Caki2 (cell line): Measurements from ENCODE around the gene OCEL1. TPM values are rescaled to one million over a fixed set of nuclear protein-coding genes. Genes with fewer than 3 reads are reported as not detected.

ENCODE experiments used
- DNase-seq: peaks from one replicate; pipeline ENCODE4 v3.0.0-alpha.2; 2015; ENCODE audit warnings: low read depth
- in situ Hi-C: cut with HindIII; loops from 2 replicates; pipeline ENCODE4 v1.10.0; 2016; ENCODE audit warnings: low sequenced_read_pairs, low pct_unique_long_range_greater_than_20kb, mixed read lengths
- total RNA-seq: library from RNA; depleted of rRNA; stranded (reverse); fragments of >200 nt; shearing (Covaris generic); gene quantifications from 2 replicates; pipeline ENCODE4 v1.2.3, GENCODE V29; 2014; ENCODE audit warnings: low replicate concordance

The OCEL1 gene
- total RNA-seq, 1 experiment from 2014 or later: 26.0 TPM

- in situ Hi-C loops: no loop called here
- DNase-seq: no peak
Measured at GRCh38 chr19:17206736-17207581, 19.1 kb upstream of the OCEL1 start.

DNA sequence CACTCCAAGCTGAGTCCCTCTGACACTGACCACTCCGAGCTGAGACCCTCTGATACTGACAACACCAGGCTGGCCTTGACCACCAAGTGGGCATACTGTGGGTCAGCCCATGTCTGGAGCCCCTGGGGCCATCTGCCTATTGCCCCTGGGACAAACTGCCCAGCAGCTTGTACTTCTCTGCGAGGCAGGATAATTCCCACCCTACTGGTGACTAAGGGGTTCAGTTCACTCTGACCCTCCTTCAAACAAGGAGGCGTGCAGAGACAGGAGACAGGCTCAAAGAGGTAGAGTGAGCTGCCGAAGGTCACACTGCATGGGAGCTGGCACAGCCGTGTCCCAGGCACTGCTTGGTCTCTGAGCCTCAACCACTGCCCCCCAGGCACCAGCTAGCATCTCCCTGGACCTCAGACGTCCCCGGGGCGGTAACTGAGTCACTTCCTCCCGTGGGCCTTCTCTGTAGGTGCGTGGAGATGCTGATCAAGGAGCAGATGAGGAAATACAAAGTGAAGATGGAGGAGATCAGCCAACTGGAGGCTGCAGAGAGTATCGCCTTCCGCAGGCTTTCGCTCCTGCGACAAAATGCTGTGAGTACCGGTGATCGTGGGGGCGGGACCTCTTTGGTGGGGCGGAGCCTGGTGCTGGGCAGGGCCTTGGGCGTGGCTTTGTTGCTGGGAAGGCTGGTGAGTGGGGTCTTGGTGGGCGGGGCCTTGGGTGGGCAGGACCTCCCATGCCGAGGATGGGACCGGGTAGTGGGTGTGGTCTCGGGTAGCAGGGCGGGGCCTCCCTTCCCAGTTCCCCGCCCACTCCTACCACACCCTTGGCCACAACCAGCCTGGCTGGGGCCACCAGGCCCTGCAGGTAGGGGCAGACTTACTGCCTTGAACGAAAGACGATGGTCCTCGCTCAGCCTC, 16.6 kb upstream of the OCEL1 start:
- in situ Hi-C loops: no loop called here

GRCh38 chr19:17210296-17210695, 15.7 kb upstream of the OCEL1 start:
- in situ Hi-C loops: no loop called here
- DNase-seq: no peak

More for the DNA sequence above, 16.6 kb upstream of the OCEL1 start:
- peak; percentile 71 for DNase-seq

- in situ Hi-C loops: no loop called here
- no peak for DNase-seq
Measured at GRCh38 chr19:17211547-17212446, 14.2 kb upstream of the OCEL1 start.

DNA sequence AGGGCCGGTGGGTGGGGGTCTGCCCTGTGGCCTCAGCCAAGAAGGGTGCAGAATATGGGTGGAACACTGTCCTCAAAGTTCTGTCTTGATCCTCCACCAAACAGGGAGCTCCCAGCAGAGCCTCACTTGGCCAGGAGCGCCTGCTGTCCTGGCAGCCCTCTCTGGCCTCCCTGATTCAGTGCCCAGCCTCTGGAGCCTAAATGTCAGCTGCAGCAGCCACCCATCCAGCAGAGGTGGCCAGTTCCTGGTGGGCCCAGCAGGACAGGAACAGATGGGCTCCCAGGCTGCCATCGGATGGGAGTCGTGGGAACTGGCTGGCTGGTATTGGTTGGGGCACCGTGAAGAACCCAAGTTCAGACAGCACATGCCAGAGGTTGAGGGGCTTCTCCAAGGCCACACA, 12.7 kb upstream of the OCEL1 start:
- no peak for DNase-seq
- in situ Hi-C loops: no loop called here

DNA sequence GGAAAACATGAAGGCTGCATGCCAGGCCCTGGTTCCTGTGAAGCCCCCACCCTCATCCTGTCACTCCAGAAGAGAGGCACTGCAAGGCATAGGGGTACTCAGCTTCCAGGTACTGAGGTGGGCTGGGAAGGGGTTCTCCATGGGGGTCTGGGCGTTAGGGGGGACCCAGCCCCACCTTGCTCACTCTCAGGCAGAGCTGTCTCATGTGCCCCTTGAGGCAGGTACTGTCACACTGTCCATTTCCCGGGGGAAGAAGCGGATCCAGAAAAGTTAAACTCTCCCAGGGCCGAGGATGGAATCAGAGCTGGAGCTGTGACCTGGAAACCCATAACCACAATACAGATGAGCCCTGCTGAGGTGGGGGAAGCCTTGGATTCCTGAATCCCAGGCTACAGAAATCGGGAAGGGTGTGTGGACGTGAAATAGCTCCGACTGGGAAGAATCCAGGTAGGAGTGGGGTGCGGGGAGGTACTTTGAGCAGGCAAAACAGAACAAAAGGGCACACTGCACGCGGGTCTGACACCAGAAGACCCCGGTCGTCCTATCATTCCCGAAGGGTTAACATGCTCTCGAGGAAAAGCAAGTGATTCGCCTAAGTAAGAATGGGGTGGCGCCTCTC, 11.4 kb upstream of the OCEL1 start:
- DNase-seq: no peak
- in situ Hi-C loops: no loop called here

DNA sequence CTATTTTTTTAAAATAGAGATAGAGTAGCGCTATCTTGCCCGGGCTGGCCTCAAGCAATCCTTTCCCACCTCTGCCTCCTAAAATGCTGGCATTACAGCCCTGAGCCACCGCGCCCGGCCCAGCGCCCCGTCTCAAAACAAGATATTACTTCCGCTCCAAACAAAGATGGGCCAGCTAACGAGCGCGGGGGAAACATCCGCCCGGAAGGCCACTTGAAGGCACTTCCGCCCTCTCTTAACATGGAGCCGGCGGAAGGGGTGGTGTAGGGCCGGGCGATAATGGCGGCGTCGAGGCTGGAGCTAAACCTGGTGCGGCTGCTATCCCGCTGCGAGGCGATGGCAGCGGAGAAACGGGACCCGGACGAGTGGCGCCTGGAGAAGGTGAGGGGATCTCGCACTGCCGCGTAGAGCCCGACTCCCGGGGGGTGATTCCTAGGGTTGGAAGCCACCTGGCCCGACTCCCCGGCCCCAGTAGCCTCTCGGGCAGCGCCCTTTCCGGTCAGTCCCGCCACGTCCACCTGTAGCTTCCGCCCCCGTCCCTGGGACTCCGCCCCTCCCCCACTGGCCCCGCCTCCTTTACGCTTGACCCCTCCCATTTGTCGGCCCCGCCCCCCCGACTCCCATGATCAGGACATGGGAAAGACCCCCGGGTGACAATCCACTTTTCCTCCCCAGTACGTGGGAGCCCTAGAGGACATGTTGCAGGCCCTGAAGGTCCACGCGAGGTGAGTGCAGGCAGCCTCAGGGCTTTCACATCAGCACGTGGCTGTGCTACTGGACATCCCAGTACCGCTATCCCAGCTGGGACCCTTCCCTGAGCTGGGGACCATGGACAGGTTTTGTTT, 10.7 kb upstream of the OCEL1 start, which contains the start of gene USE1:
Gene USE1, plus strand, starts transcription at position 231 of the 845 bp plus-strand sequence. Its CDS starts 49 bp downstream, at position 280.
- DNase-seq: peak; percentile 96
- in situ Hi-C loops: no loop called here

DNA sequence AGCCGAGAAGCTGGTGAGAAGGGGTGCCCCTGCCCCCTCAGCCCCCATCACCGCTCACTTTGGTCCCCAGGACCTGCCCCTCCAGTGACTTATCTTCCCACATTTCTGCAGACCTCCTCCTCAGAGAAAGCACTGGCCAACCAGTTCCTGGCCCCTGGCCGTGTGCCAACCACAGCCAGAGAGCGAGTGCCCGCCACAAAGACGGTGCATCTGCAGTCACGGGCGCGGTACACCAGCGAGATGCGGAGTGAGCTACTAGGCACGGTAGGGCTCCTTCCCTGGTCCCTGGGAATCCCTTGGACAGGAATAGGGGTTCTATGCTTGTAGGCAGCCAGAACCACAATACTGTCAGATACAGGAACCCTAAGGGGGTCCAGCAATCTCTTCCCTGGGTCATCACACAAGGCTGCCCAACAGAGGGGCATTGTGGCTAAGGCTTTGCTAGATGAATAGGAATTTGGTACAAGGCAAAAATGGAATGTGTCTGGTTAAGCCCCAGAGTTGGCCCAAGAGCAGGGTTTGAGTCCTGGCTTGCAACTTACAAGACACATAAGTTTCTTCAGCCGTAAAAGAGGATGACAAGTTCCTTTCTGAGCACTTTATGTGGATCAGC, 9.9 kb upstream of the OCEL1 start:
- no peak for DNase-seq
- in situ Hi-C loops: no loop called here

DNA sequence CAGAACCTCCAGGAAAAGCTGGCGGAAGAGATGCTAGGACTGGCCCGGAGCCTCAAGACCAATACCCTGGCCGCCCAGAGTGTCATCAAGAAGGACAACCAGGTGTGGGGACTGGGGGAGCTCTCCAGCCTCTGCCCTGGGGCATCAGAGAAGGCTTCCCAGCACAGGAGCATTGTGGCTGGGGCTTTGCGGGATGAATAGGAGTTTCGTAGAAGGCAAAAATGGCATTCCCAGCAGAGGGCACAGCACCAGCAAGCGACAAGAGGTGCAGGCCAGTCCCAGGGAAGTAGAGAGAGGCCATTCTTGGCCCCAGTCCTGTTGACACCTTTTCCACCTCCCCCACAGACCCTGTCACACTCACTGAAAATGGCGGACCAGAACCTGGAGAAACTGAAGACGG, 6.7 kb upstream of the OCEL1 start:
- in situ Hi-C loops: no loop called here

DNA sequence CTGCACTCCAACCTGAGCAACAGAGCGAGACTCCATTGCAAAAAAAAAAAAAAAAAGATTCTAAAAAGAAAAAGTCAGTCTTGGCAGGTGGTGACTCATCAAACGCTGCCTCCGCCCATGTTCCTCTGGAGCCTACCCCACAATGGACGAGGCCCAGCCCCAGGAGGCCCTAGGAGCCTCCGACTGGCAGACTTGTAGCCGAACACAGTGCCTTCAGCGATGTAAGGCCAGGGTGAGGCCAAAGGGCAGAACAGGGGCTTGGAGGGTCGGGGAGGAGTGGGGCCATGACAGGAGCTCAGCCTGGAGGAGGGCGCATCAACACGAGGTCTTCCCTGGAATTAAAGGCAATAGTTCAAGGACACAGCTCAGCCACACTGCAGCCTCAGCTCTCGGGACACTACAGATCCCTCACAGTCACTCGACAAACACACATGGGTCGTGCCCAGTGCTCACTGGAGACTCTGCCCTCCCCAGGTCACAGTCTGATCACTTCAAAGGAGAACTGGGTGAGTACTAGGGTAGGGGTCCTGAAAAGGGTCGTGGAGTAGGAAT, 5.7 kb upstream of the OCEL1 start:
- DNase-seq: peak; percentile 80
- in situ Hi-C loops: no loop called here

More for the DNA sequence above, 6.7 kb upstream of the OCEL1 start:
- DNase-seq: no peak

DNA sequence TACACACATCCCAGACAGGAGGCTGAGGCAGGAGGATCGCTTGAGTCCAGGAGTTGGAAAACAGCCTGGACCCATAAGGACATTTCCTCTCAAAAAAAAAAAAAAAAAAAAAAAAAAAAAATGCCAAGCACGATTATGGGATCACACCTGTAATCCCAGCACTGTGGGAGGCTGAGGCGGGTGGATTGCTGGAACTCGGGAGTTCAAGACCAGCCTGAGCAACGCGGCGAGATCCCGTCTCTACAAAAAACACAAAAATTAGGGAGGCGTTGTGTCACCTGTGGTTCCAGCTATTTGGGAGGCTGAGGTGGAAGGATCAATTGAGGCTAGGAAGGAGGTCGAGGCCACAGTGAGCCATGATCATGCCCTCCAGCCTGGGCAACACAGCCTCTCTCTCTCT, 973 bp upstream of the OCEL1 start:
- in situ Hi-C loops: no loop called here

DNA sequence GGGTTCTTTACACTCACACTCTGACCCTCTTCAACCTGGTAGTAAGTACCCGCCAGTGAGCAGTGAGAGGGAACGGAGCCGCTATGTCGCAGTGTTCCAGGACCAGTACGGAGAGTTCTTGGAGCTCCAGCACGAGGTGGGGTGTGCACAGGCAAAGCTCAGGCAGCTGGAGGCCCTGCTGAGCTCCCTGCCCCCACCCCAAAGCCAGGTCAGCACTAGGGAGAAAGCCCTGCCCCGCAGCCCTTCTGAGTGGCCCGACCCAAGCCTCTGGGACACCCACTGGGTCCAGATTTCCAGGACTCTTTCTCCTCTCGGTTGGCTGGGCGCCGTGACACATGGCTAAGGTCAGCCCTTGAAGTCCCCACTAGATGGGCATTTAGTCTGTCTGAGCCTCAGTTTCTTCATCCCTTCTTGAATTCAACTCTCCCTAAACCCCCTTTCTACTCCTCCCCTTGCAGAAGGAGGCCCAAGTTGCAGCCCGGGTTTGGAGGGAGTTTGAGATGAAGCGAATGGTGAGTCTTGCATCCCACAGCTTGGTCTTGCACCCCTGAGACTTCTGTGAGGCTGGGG, 1.9 kb downstream of the OCEL1 start:
- in situ Hi-C loops: no loop called here
- no peak for DNase-seq

More for the DNA sequence above, 973 bp upstream of the OCEL1 start:
- DNase-seq: no peak

DNA sequence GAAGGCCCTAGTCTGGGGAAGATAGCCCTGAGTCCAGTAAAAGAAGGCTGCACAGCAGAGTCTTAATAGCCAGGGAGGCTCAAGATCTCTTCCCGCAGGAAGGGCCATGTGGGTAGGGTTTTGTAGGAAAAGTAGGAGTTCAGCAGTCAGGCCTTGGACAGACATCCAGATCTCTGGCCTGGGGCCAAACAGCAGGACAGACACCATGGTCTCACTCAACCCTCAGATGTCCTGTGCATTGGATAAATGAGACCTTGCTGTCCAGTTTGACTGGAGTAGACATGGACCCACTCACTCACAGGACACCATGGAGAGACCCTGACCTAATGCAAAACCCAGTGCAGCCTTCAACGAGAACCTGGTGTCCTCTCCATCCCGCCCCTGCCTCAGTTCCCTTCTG, 3.9 kb downstream of the OCEL1 start:
- in situ Hi-C loops: no loop called here
- DNase-seq: no peak

GRCh38 chr19:17232258-17232657, 6.2 kb downstream of the OCEL1 start:
- in situ Hi-C loops: no loop called here
- DNase-seq: no peak

DNA sequence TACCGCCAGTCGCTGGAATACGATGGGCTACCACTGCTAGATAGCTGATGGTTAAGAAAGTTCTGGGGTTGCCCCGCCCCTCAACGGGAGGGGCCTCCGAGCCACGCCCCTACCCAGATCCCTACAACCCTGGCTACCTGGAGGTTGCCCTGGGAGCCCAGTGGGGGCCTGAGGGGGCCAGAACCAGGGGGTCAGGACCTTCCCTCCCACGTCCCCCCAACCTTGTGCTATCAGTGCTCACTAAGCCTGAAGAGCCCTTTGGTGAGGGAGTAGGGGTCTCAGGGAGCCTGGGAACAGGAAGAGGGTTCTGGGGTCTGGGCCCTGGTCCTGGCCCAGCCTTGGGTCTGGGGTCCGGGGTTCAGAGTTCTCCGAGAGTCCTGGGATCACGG, 8.9 kb downstream of the OCEL1 start:
- in situ Hi-C loops: no loop called here
- no peak for DNase-seq
